SHP77 treated with DMSO at 0.1 percent for 48 hours (cell line): ENCODE results near the gene TPSD1.

Experiments
- DNase-seq: peaks from one replicate; lab custom pipeline; 2025; lab: John Stamatoyannopoulos, UW

TPSD1 gene

DNA sequence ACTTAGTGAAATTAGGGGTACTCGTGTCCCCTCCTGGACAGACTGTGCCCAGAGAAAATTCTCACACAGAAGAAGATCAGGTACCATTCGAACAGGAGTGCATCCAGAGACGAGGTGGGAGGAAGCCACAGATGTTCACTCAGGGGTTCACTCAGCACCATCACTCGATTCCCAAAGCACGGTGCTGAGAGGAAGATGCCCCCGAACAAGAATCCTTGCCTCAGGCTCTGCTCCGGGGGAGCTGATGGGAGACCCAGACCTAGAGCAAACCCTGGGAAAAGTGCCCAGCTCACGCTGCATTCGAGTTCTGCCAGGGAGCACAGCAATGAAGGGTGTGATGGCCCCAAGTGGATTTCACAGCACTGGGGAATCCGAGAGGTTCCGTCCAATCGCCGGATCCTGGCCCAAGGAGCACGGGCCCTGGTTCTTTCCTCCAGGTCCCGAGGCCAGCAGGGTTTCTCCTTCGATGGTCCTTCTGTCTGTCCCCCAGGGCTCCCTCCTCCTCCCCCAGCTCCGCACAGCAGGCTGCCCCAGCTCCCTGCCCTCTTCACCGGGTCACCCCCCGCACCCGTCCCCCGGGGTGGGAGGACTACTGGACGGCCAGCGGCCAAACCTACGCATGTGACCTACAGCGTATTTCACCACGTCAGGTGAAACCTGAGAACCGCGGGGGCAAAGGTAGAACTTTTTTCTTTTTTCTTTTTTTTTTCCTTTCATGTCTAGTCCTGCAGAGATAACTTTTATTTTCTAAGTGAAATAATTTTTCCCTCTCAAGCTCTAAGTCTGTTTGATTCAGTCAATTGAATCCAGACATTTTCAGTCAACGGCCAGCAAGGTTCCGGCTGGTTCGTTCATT is 43.4 kb downstream of the TPSD1 start:
- no peak for DNase-seq

DNA sequence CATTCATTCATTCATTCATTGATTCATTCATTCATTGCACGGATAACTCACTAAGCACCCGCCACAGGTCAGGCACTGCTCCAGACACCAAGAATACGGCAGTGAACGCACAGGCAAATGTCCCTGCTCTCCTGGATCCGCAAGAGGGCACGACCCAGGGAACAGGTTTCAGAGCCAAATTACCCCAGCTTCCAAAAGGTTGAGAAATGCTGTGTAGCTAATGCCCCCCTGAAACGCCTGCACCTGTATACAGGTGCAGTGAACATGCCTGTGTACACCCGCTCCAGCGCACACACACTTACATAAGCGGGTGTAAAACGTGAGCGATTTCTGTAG is 44.0 kb downstream of the TPSD1 start:
- no peak for DNase-seq

DNA sequence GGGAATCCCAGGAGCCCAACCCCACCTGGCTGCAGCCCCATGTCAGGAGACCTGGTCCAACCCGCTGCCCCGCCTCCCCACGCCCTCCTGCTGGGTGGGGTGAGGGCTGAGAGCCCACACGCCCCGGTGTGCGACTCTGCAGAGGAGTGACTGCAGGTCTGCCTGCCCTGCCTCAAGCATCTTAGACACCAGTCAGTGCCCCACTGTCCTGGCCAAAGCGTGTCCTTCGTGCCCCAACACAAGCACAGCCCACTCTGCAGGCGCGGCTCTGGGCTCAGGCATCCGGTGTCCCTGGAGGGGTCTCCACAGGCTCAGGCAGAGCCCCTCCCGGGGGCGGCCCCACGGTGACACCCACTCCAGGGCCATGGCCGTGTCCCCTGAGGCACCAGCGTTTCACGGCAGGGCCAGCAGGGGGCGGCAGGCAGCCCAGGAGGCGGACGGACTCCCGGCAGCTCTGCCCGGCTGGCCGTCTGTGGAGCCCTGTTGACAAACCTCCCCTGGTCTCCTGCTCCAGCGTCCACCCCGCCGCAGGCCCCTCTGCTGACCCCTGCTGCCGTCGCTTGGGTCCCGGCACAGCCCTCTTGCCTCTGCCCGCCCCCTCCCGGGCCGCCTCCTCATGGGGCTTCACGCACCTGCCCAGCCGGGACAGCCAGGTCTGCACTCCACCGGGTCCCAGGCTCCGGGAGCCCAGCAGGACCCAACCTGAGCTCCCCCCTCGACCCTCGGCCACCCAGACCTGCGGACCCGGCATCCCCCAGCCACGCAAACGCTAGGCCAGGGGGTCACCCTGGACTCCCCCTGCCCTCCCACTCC is 45.0 kb downstream of the TPSD1 start:
- no peak for DNase-seq

DNA sequence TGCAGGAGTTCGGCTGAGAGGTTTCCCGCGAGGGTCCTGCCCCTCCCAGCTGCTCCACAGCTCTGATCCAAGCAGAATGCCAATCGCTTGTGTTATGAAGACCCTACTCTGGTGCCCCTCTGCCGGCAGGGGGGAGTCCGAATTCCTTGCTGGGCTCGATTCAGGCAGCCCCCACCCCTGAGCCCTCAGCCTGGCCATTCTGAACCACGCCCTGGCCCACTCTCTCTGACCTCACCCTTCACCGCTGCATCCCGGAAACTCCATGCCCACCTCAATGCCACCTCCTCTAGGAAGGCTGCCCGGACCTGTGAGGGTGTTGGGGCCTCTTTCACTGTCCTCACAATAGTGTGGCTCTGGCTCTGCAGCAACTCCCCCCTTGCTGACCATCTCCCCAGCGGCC is 45.7 kb downstream of the TPSD1 start:
- no peak for DNase-seq

DNA sequence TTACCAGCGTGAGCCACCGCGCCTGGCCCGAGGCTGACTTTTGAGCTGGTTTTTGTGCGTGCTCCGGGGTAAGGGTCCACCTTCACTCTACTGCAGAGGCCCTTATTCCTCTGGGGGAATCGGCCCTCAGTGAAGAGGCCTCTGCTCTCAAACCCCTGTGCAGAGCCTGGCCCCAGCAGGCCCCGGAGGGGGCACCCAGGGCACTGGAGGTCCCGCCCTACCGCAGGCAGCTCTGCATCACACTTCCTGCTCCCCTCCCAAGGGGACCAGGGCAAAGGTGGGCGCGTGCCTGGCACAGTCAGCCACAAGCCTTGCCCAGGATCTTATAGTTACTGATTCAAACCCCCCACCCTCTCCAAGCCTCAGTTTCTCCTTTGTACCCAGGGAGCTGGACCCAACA is 50.0 kb downstream of the TPSD1 start:
- DNase-seq = no peak

GRCh38 chr16:1306334-1306733 is 50.5 kb downstream of the TPSD1 start:
- no peak for DNase-seq

DNA sequence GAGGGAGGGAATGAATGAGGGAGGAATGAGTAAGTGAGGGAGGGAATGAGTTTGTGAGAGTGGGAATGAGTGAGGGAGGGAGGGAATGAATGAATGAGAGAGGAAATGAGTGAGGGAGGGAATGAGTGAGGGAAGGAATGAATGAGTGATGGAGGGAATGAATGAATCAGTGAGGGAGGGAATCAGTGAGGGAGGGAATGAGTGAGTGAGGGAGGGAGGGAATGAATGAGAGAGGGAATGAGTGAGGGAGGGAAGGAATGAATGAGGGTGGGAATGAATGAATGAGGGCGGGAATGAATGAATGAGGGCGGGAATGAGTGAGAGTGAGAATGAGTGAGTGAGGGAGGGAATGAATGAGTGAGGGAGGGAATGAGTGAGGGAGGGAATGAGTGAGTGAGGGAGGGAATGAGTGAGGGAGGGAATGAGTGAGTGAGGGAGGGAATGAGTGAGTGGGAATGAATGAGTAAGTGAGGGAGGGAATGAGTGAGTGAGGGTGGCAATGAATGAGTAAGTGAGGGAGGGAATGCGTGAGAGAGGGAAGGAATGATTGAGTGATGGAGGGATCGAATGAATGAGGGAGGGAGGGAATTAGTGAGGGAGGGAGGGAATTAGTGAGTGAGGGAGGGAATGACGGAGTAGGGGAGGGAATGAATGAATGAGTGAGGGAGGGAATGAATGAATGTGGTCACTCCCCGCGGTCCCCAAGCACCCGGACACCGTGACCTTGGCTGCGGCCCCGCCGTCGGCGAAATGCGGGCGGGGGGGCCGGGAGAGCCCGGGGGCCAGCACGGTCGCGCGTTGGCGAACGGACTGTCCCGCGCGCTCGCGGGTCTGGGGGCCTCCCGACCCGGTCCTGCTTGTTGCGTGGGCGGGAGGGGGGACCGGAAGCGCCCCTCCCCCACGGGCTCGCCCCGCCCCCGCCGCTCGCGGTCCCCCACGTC is 52.4 kb downstream of the TPSD1 start:
- DNase-seq = peak; percentile 45
